OCI-M2 (cell line): Measurements from ENCODE around the gene SRXN1.

Experiments used
- DNase-seq: peaks from one replicate; lab custom pipeline; 2025; ENCODE audit not compliant: unreplicated experiment; lab: John Stamatoyannopoulos, UW

Gene SRXN1

GRCh38 chr20:637559-637958, 15.4 kb downstream of the SRXN1 start:
- DNase-seq = no peak

GRCh38 chr20:635893-636338, 17.1 kb downstream of the SRXN1 start:
- DNase-seq = no peak

DNA sequence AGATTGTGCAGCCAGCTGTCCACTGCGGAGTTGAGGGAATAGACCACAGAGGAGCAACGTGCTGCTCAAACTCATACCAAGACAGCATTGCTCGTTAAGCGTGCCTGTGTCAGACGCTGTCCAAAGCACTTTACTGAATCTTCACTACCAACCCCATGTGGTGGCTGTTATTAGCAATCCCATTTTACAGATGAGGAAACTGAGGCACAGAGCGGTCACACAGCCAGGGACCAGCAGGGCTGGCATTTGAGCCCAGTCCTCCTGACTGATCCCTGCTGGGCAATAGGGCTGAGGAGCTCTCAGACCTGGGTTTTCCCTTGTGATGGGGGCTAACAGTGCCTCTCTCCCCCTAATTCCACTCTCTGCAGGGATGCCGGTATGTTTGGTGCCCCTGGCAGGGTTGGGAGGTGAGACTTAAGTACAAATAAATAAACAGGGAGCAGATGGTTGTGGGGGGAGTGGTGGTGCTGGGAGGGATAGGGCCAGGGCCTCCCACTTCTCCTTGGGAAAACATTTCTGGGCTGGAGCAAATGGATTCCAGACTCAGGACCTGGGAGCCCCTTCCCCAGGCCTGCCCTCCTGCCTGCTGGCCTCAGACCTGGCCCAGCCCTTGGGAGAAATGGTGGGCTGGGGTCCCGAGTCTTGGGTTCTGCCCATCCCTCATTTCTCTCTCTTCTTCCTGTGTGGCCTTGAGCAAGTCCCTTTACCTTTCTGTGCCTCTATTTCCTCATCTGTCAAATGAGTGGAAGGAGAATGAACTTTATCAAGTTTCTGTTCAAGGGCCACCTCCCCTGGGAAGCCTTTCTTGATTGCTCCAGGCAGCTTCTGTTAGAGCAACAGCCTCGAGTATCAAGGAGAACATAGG, 17.7 kb downstream of the SRXN1 start:
- no peak for DNase-seq

DNA sequence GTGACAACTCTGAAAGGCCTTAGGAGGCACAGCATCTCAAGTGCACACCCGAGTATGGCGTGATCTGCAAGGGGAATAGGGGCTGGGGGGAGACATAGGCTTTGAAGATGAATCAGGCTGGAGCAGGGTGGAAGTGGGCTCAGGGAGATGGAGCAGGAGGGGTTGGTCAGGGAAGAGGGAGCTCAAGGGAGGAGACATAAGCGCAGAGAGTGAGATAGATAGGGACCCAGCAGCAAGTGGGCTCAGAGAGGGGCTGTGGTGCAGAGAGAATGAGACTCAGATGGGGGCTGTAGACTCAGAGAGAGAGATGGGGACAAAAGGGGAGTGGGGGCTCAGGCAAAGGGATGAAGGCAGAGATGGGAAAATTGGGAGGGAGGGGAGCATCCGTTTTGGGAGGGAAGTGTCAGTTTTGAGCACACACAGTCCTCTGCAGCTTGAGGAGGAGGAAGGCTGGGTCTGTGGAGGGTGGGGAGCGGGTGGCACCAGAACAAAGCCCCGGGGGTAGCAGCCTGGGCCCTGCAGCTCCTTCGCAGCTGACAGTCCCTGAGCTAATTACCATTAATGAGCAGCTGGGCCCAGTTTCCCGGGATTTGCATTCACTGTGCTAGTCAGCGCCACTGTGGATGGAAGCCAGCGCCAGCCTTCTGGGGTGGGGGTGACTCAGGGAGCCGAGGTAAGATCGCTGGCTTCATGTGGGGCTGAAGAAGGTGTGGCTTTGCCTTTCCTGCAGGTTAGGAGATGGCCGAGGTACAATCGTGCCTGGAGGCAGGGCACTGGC, 18.7 kb downstream of the SRXN1 start:
- DNase-seq = no peak

DNA sequence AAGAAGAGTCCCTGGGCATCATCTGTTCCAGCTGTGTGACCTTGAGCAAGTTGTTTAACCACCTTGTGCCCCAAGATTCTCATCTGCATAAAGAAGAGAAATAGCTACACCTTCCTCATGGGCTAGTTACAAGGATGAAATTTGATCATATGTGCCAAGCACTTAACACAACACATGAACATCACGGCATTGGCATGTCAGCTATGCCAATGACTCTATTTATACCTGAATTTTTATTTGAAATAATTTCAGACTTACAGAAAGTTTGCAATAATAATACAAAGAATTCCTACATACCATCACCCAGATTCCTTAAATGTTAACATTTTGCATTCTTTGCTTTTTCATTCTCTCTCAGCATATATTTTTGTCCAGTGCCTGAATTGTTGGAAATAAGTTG, 21.9 kb downstream of the SRXN1 start:
- no peak for DNase-seq

DNA sequence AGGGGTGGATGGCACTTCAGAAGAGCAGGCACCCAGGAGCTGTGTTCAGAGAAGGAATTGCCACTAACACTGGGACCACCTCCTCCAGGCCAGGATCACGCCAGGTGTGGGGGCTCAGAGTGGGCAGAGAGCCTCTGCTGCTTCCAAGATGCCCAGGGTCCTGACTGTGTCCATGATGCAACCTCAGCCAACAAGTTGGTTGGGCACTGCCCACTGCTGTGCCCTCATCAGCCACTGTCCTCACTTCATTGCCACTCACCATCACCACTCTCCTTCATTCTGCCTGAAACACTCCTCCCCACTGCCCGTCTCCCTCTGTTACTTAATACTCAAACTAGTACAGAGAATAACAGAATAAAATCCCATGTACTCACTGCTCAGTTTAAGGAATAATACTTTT, 26.4 kb downstream of the SRXN1 start:
- DNase-seq = no peak

DNA sequence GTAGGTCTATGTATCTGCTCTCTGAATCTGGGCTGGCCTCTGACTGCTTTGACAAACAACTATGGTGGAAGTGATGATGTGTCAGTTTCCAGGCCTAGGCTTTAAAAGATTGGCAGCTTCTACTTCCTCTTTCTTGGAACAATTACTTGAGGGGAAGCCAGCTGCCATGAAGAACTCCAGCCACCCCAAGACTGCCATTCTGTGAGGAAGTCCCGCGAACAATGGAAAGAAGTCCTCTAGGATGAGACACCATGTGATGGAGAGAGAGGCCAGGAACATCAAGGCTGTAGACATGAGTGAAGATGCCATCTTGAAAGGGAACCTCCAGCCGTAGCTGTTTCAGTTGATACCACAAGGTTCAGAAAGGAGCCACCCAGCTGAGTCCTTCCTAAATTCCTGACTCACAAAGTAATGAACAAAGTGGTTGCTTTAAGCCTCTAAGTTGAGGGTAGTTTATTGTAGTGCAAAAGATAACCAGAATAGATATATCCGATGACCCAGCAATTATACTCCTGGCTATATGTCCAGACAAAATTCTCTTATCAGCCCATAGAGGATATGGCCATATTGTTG, 27.6 kb downstream of the SRXN1 start:
- DNase-seq = no peak

GRCh38 chr20:623704-624103, 29.3 kb downstream of the SRXN1 start:
- no peak for DNase-seq

DNA sequence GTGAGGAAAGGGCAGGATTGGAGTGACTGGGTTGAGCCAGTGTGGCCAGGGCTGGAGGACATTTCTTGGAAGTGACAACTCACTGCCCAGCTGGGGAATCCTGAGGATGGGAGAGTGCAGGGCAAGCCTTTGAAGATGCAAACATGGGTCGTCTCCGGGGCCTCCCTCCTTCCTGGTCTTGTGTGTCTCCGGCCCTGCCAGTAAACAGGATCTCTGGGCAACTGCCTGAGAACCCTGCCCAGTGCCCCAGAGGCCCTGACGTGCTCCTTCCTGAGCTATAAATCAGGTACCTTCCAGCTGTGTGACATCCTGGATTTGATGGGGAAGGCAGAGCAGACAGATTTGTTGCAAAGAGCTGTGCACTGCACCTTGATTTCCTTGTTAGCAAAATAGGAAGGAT, 30.0 kb downstream of the SRXN1 start:
- no peak for DNase-seq

DNA sequence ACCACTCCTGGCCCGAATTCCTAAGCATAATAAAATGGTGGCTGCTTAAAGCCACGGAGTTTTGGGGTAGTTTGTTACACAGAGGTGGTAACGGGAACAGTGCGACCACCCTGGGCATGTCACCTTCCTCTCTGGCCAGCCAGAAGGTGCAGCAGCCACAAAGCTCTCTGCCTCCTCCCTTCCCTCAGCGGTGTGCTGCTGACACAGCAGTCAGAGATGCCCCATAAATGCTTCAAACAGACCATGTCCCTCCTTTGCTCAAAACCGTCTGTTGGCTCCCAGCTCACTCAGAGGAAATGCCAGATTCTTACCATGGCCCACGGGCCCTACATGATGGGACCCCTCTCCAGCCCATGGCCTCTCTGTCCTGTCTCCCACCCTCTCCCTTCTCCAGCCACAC, 30.8 kb downstream of the SRXN1 start:
- no peak for DNase-seq

DNA sequence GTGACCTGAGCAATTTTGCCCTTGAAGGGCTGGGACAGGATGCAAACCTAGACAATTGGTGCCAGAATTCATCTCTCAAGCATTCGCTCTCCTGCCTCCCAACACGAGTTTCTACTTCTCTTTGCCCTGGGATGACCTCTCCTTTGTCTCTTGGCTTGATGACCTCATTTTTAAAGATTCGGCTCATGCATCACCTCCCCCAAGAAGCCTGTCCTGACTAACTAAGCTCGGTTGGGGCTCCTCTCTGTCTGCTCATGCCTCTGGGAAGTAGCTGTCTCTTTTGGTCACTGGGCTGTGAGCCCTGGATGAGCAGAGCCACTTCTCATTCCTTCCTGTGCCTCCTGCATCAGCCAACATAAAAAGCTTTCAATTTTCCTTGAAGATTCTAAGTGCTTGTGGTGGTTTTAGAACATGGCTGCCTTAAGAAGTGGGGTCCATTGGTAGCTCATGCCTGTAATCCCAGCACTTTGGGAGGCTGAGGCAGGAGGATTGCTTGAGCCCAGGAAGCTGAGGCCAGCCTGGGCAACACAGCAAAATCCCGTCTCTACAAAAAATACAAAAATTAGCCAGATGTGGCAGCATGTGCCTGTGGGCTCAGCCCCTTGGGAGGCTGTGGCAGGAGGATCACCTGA, 31.8 kb downstream of the SRXN1 start:
- no peak for DNase-seq

DNA sequence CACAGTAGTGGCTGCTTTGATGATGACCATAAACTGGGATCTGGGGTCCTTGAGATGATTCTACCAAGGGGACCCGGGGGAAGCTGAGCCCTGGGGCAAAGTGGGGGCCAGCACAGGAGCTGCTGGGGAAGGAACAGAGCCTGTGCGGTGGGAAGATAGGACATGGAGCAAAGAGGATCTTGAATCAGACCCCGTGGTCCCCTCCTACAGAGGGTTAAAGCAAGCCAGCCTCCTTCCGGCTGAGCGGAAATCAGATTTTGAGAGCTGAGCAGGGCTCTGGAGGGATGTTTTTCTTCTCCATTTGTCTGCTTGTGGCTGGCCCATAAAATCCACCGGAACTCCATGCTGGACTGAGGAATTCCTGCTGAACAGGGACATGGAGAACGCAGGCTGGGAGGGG, 32.8 kb downstream of the SRXN1 start:
- DNase-seq = no peak

DNA sequence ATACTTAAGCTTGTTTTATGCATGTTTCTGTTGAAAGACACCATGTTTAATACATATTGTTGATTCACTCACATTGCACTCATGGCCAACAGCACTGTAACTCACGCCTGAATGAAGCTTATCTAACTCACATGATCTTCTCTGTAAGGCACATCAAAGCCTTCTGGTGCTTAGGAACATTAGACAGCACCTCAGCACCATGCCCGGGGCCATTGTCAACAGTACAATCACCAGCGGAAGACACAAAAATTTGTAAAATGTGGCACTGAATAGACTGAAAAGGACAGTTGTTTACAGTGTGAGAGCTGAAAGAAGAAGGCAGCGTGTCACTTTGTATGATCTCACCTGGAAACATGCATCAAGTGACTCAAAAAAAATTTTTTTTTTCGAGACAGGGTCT, 34.0 kb downstream of the SRXN1 start:
- no peak for DNase-seq

GRCh38 chr20:617934-618690, 34.9 kb downstream of the SRXN1 start:
- no peak for DNase-seq

DNA sequence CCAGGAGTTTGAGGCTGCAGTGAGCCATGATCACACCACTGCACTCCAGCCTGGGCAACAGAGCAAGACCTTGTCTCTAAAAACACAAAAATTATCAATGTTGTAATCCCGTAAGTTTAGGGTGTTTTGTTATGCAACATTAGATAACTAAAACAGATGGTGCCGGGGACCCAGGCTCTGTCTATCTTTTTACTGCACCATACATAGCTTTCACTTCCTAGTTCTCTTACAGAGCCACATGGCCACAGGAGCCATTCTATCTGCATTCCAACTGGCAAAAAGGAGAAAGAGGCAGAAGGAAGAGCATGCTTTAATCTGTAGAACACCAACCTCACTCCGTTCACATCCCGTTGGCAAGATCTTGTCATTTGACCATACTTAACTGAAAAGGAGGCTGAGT, 37.5 kb downstream of the SRXN1 start:
- DNase-seq = no peak

DNA sequence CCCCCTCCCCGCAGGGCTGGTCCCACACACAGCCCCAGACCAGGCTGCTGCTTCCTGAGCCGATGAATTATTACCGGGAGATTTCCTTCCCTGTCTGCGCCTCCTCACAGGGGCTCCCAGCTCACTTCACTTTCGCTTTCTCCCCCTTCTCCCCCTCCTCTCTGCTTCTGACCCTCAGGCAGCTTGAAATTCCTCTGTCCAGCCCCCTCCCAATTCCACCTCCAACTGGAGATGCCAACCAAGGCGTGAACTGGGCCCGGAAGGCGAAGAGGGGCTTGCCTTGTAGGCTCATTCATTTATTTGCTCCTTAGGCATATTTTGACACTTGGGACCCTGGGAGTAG, 41.2 kb downstream of the SRXN1 start:
- DNase-seq = no peak

- DNase-seq = no peak
Observed at GRCh38 chr20:611047-611842, 41.8 kb downstream of the SRXN1 start.

DNA sequence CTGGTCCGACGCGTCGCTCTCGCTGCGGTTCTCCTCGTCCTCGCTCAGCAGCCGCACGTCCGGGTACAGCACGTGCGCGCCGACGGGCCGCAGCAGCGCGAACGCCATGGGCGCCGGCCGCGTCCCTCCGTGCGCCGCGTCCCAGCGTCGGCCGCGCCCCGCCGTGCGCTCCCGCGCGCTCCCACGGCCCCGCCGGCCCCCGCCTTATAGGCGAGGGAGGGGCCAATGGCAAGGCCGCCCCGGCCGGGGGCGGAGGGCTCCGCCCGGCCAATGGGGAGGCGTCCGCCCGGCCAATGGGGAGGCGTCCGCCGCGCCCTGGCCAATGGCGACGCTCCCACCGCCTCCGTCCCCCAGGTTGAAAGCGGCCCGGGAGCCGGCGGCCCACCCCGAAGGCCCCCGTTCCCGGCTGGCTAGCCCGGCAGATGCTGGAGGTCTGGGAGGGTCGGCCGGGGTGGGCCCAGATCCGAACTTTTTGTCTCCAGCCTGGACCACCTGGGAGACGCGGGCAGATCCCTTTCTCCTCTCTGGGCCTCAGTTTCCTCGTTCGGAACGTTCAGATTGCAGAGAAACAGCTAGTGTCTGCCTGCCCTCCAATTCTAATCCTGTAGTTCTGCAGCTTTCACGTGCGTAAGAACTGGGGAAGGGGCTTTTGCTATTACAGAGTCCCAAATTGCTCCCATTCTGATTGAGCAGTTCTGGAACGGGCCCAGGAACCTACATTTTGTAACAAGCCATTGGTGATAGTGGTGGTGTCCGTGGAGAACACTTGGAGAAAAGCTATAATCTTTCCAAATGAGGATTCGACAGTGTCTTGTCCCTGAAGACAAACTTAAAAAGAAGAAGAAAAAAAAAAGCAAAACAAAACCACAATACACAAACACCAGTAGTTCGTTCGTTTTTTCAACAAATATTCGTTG, 42.6 kb downstream of the SRXN1 start, which contains the start of gene TCF15:
TCF15 (minus strand) TSS at position 180 of the 917 bp plus-strand sequence; CDS start at position 108, 72 bp downstream.
- no peak for DNase-seq
